K562 (cell line): Measurements from ENCODE around the gene UVRAG. TPM values are rescaled to one million over a fixed set of nuclear protein-coding genes. Genes with fewer than 3 reads are reported as not detected.

Source experiments
- ATAC-seq: fragments of 200-7000 bp; cut with Tn5 transposase; 3 replicates; pipeline ENCODE4 v1.9.1; 2020; ENCODE audit warnings: moderate library complexity
- BruUV-seq: library from RNA; stranded (reverse); fragments of 400-500 nt; replicated peaks from 2 replicates; lab custom pipeline; 2021; lab: Mats Ljungman, UMichigan
- CTCF ChIA-PET: fragments of 300-600 bp; formaldehyde crosslinking; extraction: SDS; loops from one replicate; lab custom pipeline; 2021; ENCODE audit warnings: low intra/inter-chr PET ratio; lab: Yijun Ruan, JAX
- POLR2A ChIA-PET: fragments of 300-600, 350-650 bp; sonication (Branson Sonifier 250); formaldehyde crosslinking; extraction: SDS; loops from one replicate; lab custom pipeline; 2021; ENCODE audit warnings: antibody characterized with exemption, inconsistent platforms; lab: Yijun Ruan, JAX
- DNase-seq, 4 experiments: peaks; one replicate each; pipeline versions ENCODE4 v3.0.0 to v3.0.0-alpha.2; 2011 to 2018; ENCODE audit warnings: low spot score in 3 of 4, mixed read lengths in 3 of 4; ENCODE audit errors: extremely low read depth in 1 of 4
- FAIRE-seq: peaks from 2 replicates; lab custom pipeline; 2011; peaks lifted over from hg19 to GRCh38; lab: Jason Lieb, UNC
- H2AFZ ChIP-seq: 2 replicates; pipeline ENCODE4 v1.6.0; 2011; ENCODE audit warnings: low read depth, low read length, control low read depth, inconsistent platforms
- H3K27ac ChIP-seq: fragments of 200-600 bp; 3 replicates; pipeline ENCODE4 v1.8.0; 2011; ENCODE audit warnings: low read depth, mild to moderate bottlenecking, control low read depth, inconsistent platforms, low read length, moderate library complexity, mixed read lengths; ENCODE audit errors: extremely low read depth
- H3K27me3 ChIP-seq, 2 experiments: fragments of 300-600 bp in 1 of 2; 2 replicates in 1 of 2; 3 replicates in 1 of 2; pipeline versions ENCODE4 v1.6.0 to v1.8.0; 2011; ENCODE audit warnings: inconsistent platforms in 2 of 2, low read length in 2 of 2, mild to moderate bottlenecking in 1 of 2, mixed read lengths in 1 of 2, moderate library complexity in 1 of 2; ENCODE audit not compliant: control insufficient read depth in 2 of 2, insufficient read depth in 2 of 2
- H3K36me3 ChIP-seq: fragments of 300-600 bp; 3 replicates; pipeline ENCODE4 v1.8.0; 2011; ENCODE audit warnings: mild to moderate bottlenecking, low read length, inconsistent platforms; ENCODE audit not compliant: control insufficient read depth, insufficient read depth
- H3K4me1 ChIP-seq, 2 experiments: fragments of 200-600 bp in 1 of 2; replicated peaks in 1 of 2; 2 replicates in 1 of 2; 3 replicates in 1 of 2; pipeline versions ENCODE4 v1.5.1 to v1.8.0; 2011; ENCODE audit warnings: inconsistent platforms in 2 of 2, low read length in 2 of 2, mild to moderate bottlenecking in 1 of 2, mixed read lengths in 1 of 2, moderate library complexity in 1 of 2; ENCODE audit not compliant: control insufficient read depth in 2 of 2, insufficient read depth in 2 of 2
- H3K4me2 ChIP-seq: 2 replicates; pipeline ENCODE4 v1.6.1; 2011; ENCODE audit warnings: low read length, control low read depth, inconsistent platforms, mixed read lengths; ENCODE audit not compliant: insufficient read depth
- H3K4me3 ChIP-seq: fragments of 200-600 bp; sonication (generic), shearing (Covaris generic); 2 replicates; pipeline ENCODE4 v1.5.1; 2016; ENCODE audit warnings: control low read depth, inconsistent platforms
- H3K79me2 ChIP-seq: fragments of 200-600 bp; 3 replicates; pipeline ENCODE4 v1.8.0; 2011; ENCODE audit warnings: low read length, inconsistent platforms; ENCODE audit not compliant: control insufficient read depth, insufficient read depth
- H3K9ac ChIP-seq, 2 experiments: 2 replicates each; pipeline versions ENCODE4 v1.6.0 to v1.6.1; 2011; ENCODE audit warnings: low read depth in 2 of 2, low read length in 2 of 2, control low read depth in 1 of 2, inconsistent platforms in 1 of 2, mild to moderate bottlenecking in 1 of 2, mixed read lengths in 1 of 2; ENCODE audit not compliant: insufficient read depth in 1 of 2
- H3K9me1 ChIP-seq: one replicate; pipeline ENCODE4 v1.6.0; 2011; ENCODE audit warnings: inconsistent platforms, mild to moderate bottlenecking, low read length, moderate library complexity; ENCODE audit not compliant: control insufficient read depth, insufficient read depth
- H3K9me3 ChIP-seq: replicated peaks from 2 replicates; pipeline ENCODE4 v1.5.1; 2011; ENCODE audit warnings: low read depth, low read length, inconsistent platforms; ENCODE audit not compliant: control insufficient read depth, insufficient read depth
- H4K20me1 ChIP-seq: replicated peaks from 2 replicates; pipeline ENCODE4 v1.6.1; 2011; ENCODE audit warnings: low read length, inconsistent platforms, mixed read lengths; ENCODE audit not compliant: control insufficient read depth, insufficient read depth
- ZNF124 ChIP-seq: sonication (generic); formaldehyde crosslinking; IDR thresholded peaks from 2 replicates; pipeline ENCODE4 v1.8.1; 2022; ENCODE audit warnings: missing genetic modification reagents
- ZNF140 ChIP-seq: fragments of 250-450 bp; sonication (Bioruptor Pico); IDR thresholded peaks from 2 replicates; pipeline ENCODE4 v1.8.0; 2021; ENCODE audit warnings: moderate library complexity, mild to moderate bottlenecking, inconsistent platforms
- WGBS: fragments of 100-300 bp; shearing (Covaris generic); methylation state at CpG from one replicate; pipeline ENCODE4 v1.1.6; 2016; ENCODE audit warnings: low coverage, mixed read lengths; ENCODE audit not compliant: insufficient coverage; ENCODE audit errors: missing lambda C conversion rate; 5-methylcytosine and 5-hydroxymethylcytosine counted together
- in situ Hi-C: fragments of 300-500 bp; cut with MboI; formaldehyde crosslinking; loops from 4 replicates; pipeline ENCODE4 v1.15.0; 2018; ENCODE audit warnings: inconsistent platforms, mixed read lengths
- intact Hi-C: fragments of 100-400 bp; cut with micrococcal nuclease; formaldehyde crosslinking; loops from 2 replicates; pipeline ENCODE4 v1.14.2; 2022
- polyA plus RNA-seq, 8 experiments: library from polyadenylated mRNA; depleted of rRNA in 4 of 8; stranded (reverse) in 5 of 8; unstranded in 3 of 8; fragments of >200 nt; fragmentation: Nextera tagmentation in 2 of 8; fragmentation: Illumina TruSeq in 1 of 8; extraction: Ambion mirVana in 2 of 8; extraction: Trizol in 1 of 8; gene quantifications; 2 replicates each; pipeline versions ENCODE4 v1.2.1 to v1.2.3, GENCODE V29; 2011 to 2014; ENCODE audit warnings: inconsistent platforms in 1 of 8, missing spikeins in 1 of 8
- total RNA-seq, 7 experiments: library from RNA; depleted of rRNA in 6 of 7; stranded (reverse); fragments of >200 nt in 6 of 7; fragmentation: Illumina TruSeq in 2 of 7; extraction: Trizol in 2 of 7; gene quantifications; 2 replicates each; pipeline versions ENCODE4 v1.2.1 to v1.2.3, GENCODE V29; 2011 to 2021; ENCODE audit warnings: low replicate concordance in 1 of 7
- TF ChIP-seq, protein P1 (sequence below): fragments of 450-650 bp; IDR thresholded peaks from 2 replicates; pipeline ENCODE4 v1.7.0; 2016; ENCODE audit warnings: borderline replicate concordance
- TF ChIP-seq, protein P2 (sequence below): fragments of 250-450 bp; sonication (Bioruptor Pico); IDR thresholded peaks from 2 replicates; pipeline ENCODE4 v1.4.0; 2020; ENCODE audit warnings: mild to moderate bottlenecking, moderate library complexity
- TF ChIP-seq, protein P3 (sequence below): fragments of 450-650 bp; IDR thresholded peaks from 2 replicates; pipeline ENCODE4 v1.6.1; 2016

UVRAG gene
- total and polyA plus RNA-seq, 9 of the 15 experiments (the other 6 are each of a cell fraction or from before 2014, with no cell fraction given) = 3.1 to 17.8 (median 12.4) TPM

DNA sequence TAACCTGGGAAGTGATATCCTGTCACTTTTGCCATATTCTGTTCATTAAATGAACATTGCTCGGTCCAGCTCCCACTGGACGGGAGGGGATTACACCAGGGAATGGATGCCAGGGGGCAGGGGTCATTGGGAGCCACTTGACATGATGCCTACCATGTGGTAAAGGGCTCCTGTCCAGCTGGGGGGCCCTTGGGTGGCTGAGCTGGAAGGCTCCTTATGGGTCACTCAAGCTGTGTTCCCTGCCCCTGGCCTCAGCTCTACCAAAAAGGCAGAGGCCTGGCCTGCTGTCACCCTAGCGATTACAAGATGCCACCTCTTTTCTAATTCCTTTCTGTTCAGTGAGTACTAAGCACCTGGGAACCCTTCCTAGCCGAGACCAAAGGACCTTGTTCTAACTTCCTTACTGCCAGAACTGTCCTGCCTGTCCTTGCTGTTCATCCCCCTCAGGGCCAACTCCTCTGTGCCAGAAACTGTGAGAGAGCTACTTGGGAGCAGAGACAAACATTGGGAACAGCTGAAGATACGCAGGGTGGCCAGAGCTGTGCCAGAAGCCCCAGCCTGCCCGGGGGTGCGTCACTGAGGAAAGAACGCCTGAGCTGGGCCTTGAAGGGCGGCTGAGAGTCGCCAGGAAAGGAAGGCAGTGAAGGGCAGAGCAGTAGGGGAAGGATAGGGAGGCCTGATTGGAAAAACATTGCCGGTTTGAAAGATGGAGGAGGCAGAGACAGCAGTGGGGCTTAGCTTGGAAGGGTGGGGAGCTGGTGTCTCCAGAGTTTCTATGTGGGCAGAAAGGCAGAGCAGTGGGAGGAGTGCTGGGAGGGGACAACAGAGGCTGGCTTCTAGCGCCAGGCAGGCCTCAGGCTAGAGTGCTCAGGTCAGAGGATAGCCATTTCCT lies 12.7 kb upstream of the UVRAG start:
- 0 out of 2 replicates have a peak overlapping the region, but pooled peaks have one; percentile 41 for H2AFZ ChIP-seq

More for the DNA sequence above, 12.7 kb upstream of the UVRAG start:
- H3K27me3 ChIP-seq = no peaks in the 10 kb centered on the region
- ChIA-PET CTCF (interaction anchor here (1.5 to 5.3 kb wide), 2 partner anchors 65 to 349 kb away, joined by 8 to 61 read pairs; no protein-coding TSS in a partner anchor), POLR2A (interaction anchor here (0.7 to 2.0 kb wide), 3 partner anchors 9 to 241 kb away, joined by 3 to 11 read pairs (median 4); no protein-coding TSS in a partner anchor)
- WGBS = 43% methylated on average over 12 of the region's 12 CpGs
- ATAC-seq (no peak), FAIRE-seq (no peak), DNase-seq (no peak)
- no peaks in the 10 kb centered on the region for H3K9me3 ChIP-seq
- H3K9me1 ChIP-seq = no peaks in the 10 kb centered on the region
- no peak for TF ChIP-seq ZNF140 (CRISPR knock-in tag)
- TF ChIP-seq, protein P1, sequence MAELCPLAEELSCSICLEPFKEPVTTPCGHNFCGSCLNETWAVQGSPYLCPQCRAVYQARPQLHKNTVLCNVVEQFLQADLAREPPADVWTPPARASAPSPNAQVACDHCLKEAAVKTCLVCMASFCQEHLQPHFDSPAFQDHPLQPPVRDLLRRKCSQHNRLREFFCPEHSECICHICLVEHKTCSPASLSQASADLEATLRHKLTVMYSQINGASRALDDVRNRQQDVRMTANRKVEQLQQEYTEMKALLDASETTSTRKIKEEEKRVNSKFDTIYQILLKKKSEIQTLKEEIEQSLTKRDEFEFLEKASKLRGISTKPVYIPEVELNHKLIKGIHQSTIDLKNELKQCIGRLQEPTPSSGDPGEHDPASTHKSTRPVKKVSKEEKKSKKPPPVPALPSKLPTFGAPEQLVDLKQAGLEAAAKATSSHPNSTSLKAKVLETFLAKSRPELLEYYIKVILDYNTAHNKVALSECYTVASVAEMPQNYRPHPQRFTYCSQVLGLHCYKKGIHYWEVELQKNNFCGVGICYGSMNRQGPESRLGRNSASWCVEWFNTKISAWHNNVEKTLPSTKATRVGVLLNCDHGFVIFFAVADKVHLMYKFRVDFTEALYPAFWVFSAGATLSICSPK = no peak
- no peak for TF ChIP-seq ZNF124
- TF ChIP-seq, protein P2, sequence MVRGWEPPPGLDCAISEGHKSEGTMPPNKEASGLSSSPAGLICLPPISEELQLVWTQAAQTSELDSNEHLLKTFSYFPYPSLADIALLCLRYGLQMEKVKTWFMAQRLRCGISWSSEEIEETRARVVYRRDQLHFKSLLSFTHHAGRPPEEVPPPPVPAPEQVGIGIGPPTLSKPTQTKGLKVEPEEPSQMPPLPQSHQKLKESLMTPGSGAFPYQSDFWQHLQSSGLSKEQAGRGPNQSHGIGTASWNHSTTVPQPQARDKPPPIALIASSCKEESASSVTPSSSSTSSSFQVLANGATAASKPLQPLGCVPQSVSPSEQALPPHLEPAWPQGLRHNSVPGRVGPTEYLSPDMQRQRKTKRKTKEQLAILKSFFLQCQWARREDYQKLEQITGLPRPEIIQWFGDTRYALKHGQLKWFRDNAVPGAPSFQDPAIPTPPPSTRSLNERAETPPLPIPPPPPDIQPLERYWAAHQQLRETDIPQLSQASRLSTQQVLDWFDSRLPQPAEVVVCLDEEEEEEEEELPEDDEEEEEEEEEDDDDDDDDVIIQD (CRISPR knock-in tag) = no peak
- TF ChIP-seq, protein P3, sequence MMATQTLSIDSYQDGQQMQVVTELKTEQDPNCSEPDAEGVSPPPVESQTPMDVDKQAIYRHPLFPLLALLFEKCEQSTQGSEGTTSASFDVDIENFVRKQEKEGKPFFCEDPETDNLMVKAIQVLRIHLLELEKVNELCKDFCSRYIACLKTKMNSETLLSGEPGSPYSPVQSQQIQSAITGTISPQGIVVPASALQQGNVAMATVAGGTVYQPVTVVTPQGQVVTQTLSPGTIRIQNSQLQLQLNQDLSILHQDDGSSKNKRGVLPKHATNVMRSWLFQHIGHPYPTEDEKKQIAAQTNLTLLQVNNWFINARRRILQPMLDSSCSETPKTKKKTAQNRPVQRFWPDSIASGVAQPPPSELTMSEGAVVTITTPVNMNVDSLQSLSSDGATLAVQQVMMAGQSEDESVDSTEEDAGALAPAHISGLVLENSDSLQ = no peak
- H4K20me1 ChIP-seq = no peaks in the 10 kb centered on the region
- H3K4me2 ChIP-seq = no peak overlapping the region
- H3K27ac ChIP-seq = no peak overlapping the region
- BruUV-seq = no TSS peak
- H3K36me3 ChIP-seq = no peaks in the 10 kb centered on the region
- H3K4me3 ChIP-seq = no peak overlapping the region
- 0 out of 5 replicates have a peak, but pooled peaks cover 0 to 3% of the 10 kb centered on the region in 2 experiments for H3K4me1 ChIP-seq
- H3K79me2 ChIP-seq = no peaks in the 10 kb centered on the region
- peak overlapping the region in 1 of 2 experiments; percentile 55; a peak in 2 of 4 replicates for H3K9ac ChIP-seq
- intact Hi-C loops (loop anchor here (5.0 kb wide), 1 partner anchor 515 kb away; no protein-coding TSS in a partner anchor), in situ Hi-C loops (no loop called here)
